ENCODE results near the gene CCDC186.
"Not testable (repeated sequence)": the region's sequence is repeated elsewhere in the genome, so short reads cannot be mapped to it uniquely, and the experiment has no call there.

CCDC186 gene

GRCh38 chr10:114143160-114143559, 30.8 kb downstream of the CCDC186 start:
- no peak overlapping the region for H3K14ac ChIP-seq (ENCODE audit: low read length)
- H3K18ac ChIP-seq (ENCODE audit: low read length), result no peak overlapping the region
- no peak overlapping the region for H2AK5ac ChIP-seq (ENCODE audit: low read length)
- H3K79me1 ChIP-seq (ENCODE audit: low read length), result no peaks in the 10 kb centered on the region
- no peak overlapping the region for H2BK12ac ChIP-seq (ENCODE audit: low read length)
- H3K4me2 ChIP-seq (ENCODE audit: low read length), result no peak overlapping the region
- H3K4ac ChIP-seq (ENCODE audit: low read depth, low read length), result no peak overlapping the region
- H4K8ac ChIP-seq (ENCODE audit: low read depth, low read length), result no peak overlapping the region
- no peaks in the 10 kb centered on the region for H3K9me3 ChIP-seq (ENCODE audit: insufficient read depth, low read depth, low read length)
- H3K79me2 ChIP-seq (ENCODE audit: control insufficient read depth, insufficient read depth, low read length, poor library complexity), result no peaks in the 10 kb centered on the region
- no CpG with 5 or more reads among the region's 1 CpG for WGBS (ENCODE audit: extremely low coverage, insufficient coverage, insufficient read length)
- H3K9ac ChIP-seq (ENCODE audit: low read length), result no peak overlapping the region
- H3K4me3 ChIP-seq (ENCODE audit: low read depth, low read length), result no peak overlapping the region
- no peak for DNase-seq
- no peak overlapping the region for H2BK120ac ChIP-seq (ENCODE audit: insufficient read depth, low read length, poor library complexity)
- no peaks in the 10 kb centered on the region for H3K4me1 ChIP-seq (ENCODE audit: control insufficient read depth in 1 of 2, insufficient read depth in 2 of 2, low read length in 2 of 2)
- H3K27me3 ChIP-seq (ENCODE audit: insufficient read depth, low read length), result no peaks in the 10 kb centered on the region
- no peak overlapping the region for H3K27ac ChIP-seq (ENCODE audit: low read depth, low read length)
- H2AFZ ChIP-seq (ENCODE audit: insufficient read depth, low read length, poor library complexity), result no peak overlapping the region
- H4K12ac ChIP-seq (ENCODE audit: low read depth, low read length), result no peak overlapping the region
- no peak overlapping the region for H3K23ac ChIP-seq (ENCODE audit: low read length)
- peaks cover 5 to 14% of the 10 kb centered on the region in 2 experiments for H3K36me3 ChIP-seq (ENCODE audit: control insufficient read depth in 1 of 2, insufficient read depth in 2 of 2, low read length in 2 of 2)
- H2BK5ac ChIP-seq (ENCODE audit: low read depth, low read length, poor library complexity), result no peak overlapping the region
- no peak overlapping the region for H4K91ac ChIP-seq (ENCODE audit: low read depth, low read length)

GRCh38 chr10:114142018-114142417, 32.0 kb downstream of the CCDC186 start:
- H3K36me3 ChIP-seq (ENCODE audit: control insufficient read depth in 1 of 2, insufficient read depth in 2 of 2, low read length in 2 of 2), result peaks cover 5 to 9% of the 10 kb centered on the region in 2 experiments
- H2BK5ac ChIP-seq (ENCODE audit: low read depth, low read length, poor library complexity), result no peak overlapping the region
- no peak overlapping the region for H2AFZ ChIP-seq (ENCODE audit: insufficient read depth, low read length, poor library complexity)
- no peak overlapping the region for H4K91ac ChIP-seq (ENCODE audit: low read depth, low read length)
- H3K27me3 ChIP-seq (ENCODE audit: insufficient read depth, low read length), result no peaks in the 10 kb centered on the region
- WGBS (ENCODE audit: extremely low coverage, insufficient coverage, insufficient read length), result no CpG with 5 or more reads among the region's 3 CpGs
- no peak overlapping the region for H3K4me2 ChIP-seq (ENCODE audit: low read length)
- no peaks in the 10 kb centered on the region for H3K9me3 ChIP-seq (ENCODE audit: insufficient read depth, low read depth, low read length)
- H3K4ac ChIP-seq (ENCODE audit: low read depth, low read length), result no peak overlapping the region
- no peak overlapping the region for H3K14ac ChIP-seq (ENCODE audit: low read length)
- H3K27ac ChIP-seq (ENCODE audit: low read depth, low read length), result no peak overlapping the region
- no peak overlapping the region for H3K9ac ChIP-seq (ENCODE audit: low read length)
- H2BK12ac ChIP-seq (ENCODE audit: low read length), result no peak overlapping the region
- H3K79me1 ChIP-seq (ENCODE audit: low read length), result no peaks in the 10 kb centered on the region
- no peak overlapping the region for H2AK5ac ChIP-seq (ENCODE audit: low read length)
- no peak overlapping the region for H2BK120ac ChIP-seq (ENCODE audit: insufficient read depth, low read length, poor library complexity)
- no peak overlapping the region for H3K23ac ChIP-seq (ENCODE audit: low read length)
- DNase-seq, result no peak
- no peak overlapping the region for H4K12ac ChIP-seq (ENCODE audit: low read depth, low read length)
- no peak overlapping the region for H3K18ac ChIP-seq (ENCODE audit: low read length)
- H3K4me1 ChIP-seq (ENCODE audit: control insufficient read depth in 1 of 2, insufficient read depth in 2 of 2, low read length in 2 of 2), result no peaks in the 10 kb centered on the region
- H3K4me3 ChIP-seq (ENCODE audit: low read depth, low read length), result no peak overlapping the region
- H4K8ac ChIP-seq (ENCODE audit: low read depth, low read length), result no peak overlapping the region
- no peaks in the 10 kb centered on the region for H3K79me2 ChIP-seq (ENCODE audit: control insufficient read depth, insufficient read depth, low read length, poor library complexity)

- not testable (repeated sequence) for H3K9ac ChIP-seq (ENCODE audit: low read length); H3K4me3 ChIP-seq (ENCODE audit: low read depth, low read length); H3K4ac ChIP-seq (ENCODE audit: low read depth, low read length); DNase-seq; H3K27ac ChIP-seq (ENCODE audit: low read depth, low read length); H2BK5ac ChIP-seq (ENCODE audit: low read depth, low read length, poor library complexity); H4K91ac ChIP-seq (ENCODE audit: low read depth, low read length); H3K27me3 ChIP-seq (ENCODE audit: insufficient read depth, low read length); H3K18ac ChIP-seq (ENCODE audit: low read length); H3K79me2 ChIP-seq (ENCODE audit: control insufficient read depth, insufficient read depth, low read length, poor library complexity); H4K12ac ChIP-seq (ENCODE audit: low read depth, low read length); H2BK120ac ChIP-seq (ENCODE audit: insufficient read depth, low read length, poor library complexity); H2AFZ ChIP-seq (ENCODE audit: insufficient read depth, low read length, poor library complexity); H3K9me3 ChIP-seq (ENCODE audit: insufficient read depth, low read depth, low read length); H4K8ac ChIP-seq (ENCODE audit: low read depth, low read length); H3K14ac ChIP-seq (ENCODE audit: low read length); H2AK5ac ChIP-seq (ENCODE audit: low read length); H2BK12ac ChIP-seq (ENCODE audit: low read length); H3K4me1 ChIP-seq (ENCODE audit: control insufficient read depth in 1 of 2, insufficient read depth in 2 of 2, low read length in 2 of 2); H3K79me1 ChIP-seq (ENCODE audit: low read length); H3K23ac ChIP-seq (ENCODE audit: low read length); H3K4me2 ChIP-seq (ENCODE audit: low read length)
- H3K36me3 ChIP-seq (ENCODE audit: control insufficient read depth in 1 of 2, insufficient read depth in 2 of 2, low read length in 2 of 2), result peaks cover 6 to 11% of the 10 kb centered on the region in 2 experiments
- WGBS (ENCODE audit: extremely low coverage, insufficient coverage, insufficient read length), result no CpG with 5 or more reads among the region's 2 CpGs
Measured at GRCh38 chr10:114140827-114141226, 33.2 kb downstream of the CCDC186 start.

GRCh38 chr10:114140036-114140435, 34.0 kb downstream of the CCDC186 start:
- DNase-seq, result no peak
- no peaks in the 10 kb centered on the region for H3K4me1 ChIP-seq (ENCODE audit: control insufficient read depth in 1 of 2, insufficient read depth in 2 of 2, low read length in 2 of 2)
- H3K79me1 ChIP-seq (ENCODE audit: low read length), result no peaks in the 10 kb centered on the region
- no peak overlapping the region for H3K23ac ChIP-seq (ENCODE audit: low read length)
- no peak overlapping the region for H2BK5ac ChIP-seq (ENCODE audit: low read depth, low read length, poor library complexity)
- no peak overlapping the region for H4K8ac ChIP-seq (ENCODE audit: low read depth, low read length)
- no peak overlapping the region for H3K4me2 ChIP-seq (ENCODE audit: low read length)
- no peaks in the 10 kb centered on the region for H3K27me3 ChIP-seq (ENCODE audit: insufficient read depth, low read length)
- H2BK12ac ChIP-seq (ENCODE audit: low read length), result no peak overlapping the region
- peaks cover 6 to 11% of the 10 kb centered on the region in 2 experiments for H3K36me3 ChIP-seq (ENCODE audit: control insufficient read depth in 1 of 2, insufficient read depth in 2 of 2, low read length in 2 of 2)
- no peak overlapping the region for H2AK5ac ChIP-seq (ENCODE audit: low read length)
- H3K14ac ChIP-seq (ENCODE audit: low read length), result no peak overlapping the region
- H3K18ac ChIP-seq (ENCODE audit: low read length), result no peak overlapping the region
- H3K79me2 ChIP-seq (ENCODE audit: control insufficient read depth, insufficient read depth, low read length, poor library complexity), result no peaks in the 10 kb centered on the region
- no peak overlapping the region for H3K4ac ChIP-seq (ENCODE audit: low read depth, low read length)
- H4K91ac ChIP-seq (ENCODE audit: low read depth, low read length), result no peak overlapping the region
- no peak overlapping the region for H4K12ac ChIP-seq (ENCODE audit: low read depth, low read length)
- no peak overlapping the region for H3K4me3 ChIP-seq (ENCODE audit: low read depth, low read length)
- H3K9ac ChIP-seq (ENCODE audit: low read length), result no peak overlapping the region
- H3K9me3 ChIP-seq (ENCODE audit: insufficient read depth, low read depth, low read length), result no peaks in the 10 kb centered on the region
- H3K27ac ChIP-seq (ENCODE audit: low read depth, low read length), result no peak overlapping the region
- H2AFZ ChIP-seq (ENCODE audit: insufficient read depth, low read length, poor library complexity), result no peak overlapping the region
- H2BK120ac ChIP-seq (ENCODE audit: insufficient read depth, low read length, poor library complexity), result no peak overlapping the region
- no CpG with 5 or more reads among the region's 1 CpG for WGBS (ENCODE audit: extremely low coverage, insufficient coverage, insufficient read length)
